BJ (cell line): ENCODE data around the gene GNPAT. TPM values are rescaled to one million over a fixed set of nuclear protein-coding genes. Genes with fewer than 3 reads are reported as not detected.

Source experiments
- CTCF ChIA-PET: fragments of 350-600 bp; formaldehyde crosslinking; extraction: SDS; loops from one replicate; lab custom pipeline; 2021; ENCODE audit warnings: antibody characterized with exemption, inconsistent platforms; lab: Yijun Ruan, JAX
- POLR2A ChIA-PET: fragments of 300-600 bp; sonication (Branson Sonifier 250); formaldehyde crosslinking; extraction: SDS; loops from one replicate; lab custom pipeline; 2021; ENCODE audit warnings: antibody characterized with exemption; lab: Charles Lee
- DNase-seq: peaks from one replicate; pipeline ENCODE4 v3.0.0-alpha.2; 2011; ENCODE audit warnings: low read depth
- H3K27me3 ChIP-seq: 2 replicates; pipeline ENCODE4 v1.6.0; 2011; ENCODE audit warnings: low read length; ENCODE audit not compliant: control insufficient read depth, insufficient read depth
- H3K36me3 ChIP-seq: 2 replicates; pipeline ENCODE4 v1.5.1; 2011; ENCODE audit warnings: low read length; ENCODE audit not compliant: control insufficient read depth, insufficient read depth
- H3K4me3 ChIP-seq: 2 replicates; pipeline ENCODE4 v1.5.1; 2011; ENCODE audit warnings: low read depth, mild to moderate bottlenecking, control low read depth, low read length
- CTCF ChIP-seq: IDR thresholded peaks from 2 replicates; pipeline ENCODE4 v1.5.1; 2011; ENCODE audit warnings: low read depth, mild to moderate bottlenecking, control low read depth, inconsistent platforms, low read length, moderate library complexity; ENCODE audit not compliant: insufficient read depth
- polyA plus RNA-seq: library from polyadenylated mRNA; depleted of rRNA; stranded (reverse); fragments of >200 nt; gene quantifications from 2 replicates; pipeline ENCODE4 v1.2.3, GENCODE V29; 2011

Gene GNPAT
- polyA plus RNA-seq, 1 experiment = 22.8 TPM

DNA sequence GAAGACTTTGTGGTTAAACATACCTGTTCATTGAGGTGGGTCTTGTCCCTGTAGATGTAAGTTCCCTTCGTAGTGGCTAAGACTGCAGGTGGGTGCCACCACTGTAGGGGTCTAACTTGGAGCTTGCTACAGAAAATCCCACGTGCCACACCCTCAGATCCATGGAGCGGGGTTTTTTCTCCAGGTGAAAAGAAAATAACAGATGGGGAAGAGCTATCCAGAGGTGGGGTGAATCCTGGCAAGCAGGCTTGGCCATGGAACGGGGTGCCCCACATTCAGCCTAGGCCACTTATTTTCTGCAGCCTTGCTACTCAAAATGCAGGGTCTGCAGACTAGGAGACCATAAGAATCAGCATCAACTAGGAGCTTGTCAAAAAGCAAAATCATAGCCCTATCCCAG lies 72.6 kb downstream of the GNPAT start:
- CTCF ChIA-PET = no interaction called here
- Histone ChIP-seq H3K4me3 (no peak overlapping the region), H3K27me3 (no peaks in the 10 kb centered on the region; the same call in 1 of the 2 replicates), H3K36me3 (no peaks in the 10 kb centered on the region)
- POLR2A ChIA-PET = no interaction called here
- no peak for TF ChIP-seq CTCF
- DNase-seq = no peak

DNA sequence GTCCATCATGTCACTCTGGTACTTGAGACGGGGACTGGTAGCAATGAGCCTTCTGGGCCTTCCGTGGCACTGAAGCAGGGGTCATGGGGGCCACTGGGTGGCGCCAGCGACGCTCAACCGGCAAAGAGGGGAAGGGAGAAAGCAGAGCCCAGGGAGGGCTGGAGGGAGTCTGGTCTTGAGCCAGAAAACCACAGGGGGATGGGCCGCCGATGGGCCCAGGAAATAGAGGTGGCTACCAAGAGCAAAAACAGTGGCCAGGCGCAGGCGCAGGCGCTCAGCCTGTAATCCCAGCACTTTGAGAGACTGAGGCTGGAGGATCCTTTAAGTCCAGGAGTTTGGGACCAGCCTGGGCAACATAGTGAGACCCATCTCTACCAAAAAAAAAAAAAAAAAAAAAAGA lies 74.9 kb downstream of the GNPAT start:
- CTCF ChIA-PET = interaction anchor here (0.6 to 2.5 kb wide), 9 partner anchors 11 to 291 kb away, joined by 3 to 11 read pairs (median 4); partner anchors contain the start of genes EXOC8 and SPRTN
- Histone ChIP-seq H3K4me3 (no peak overlapping the region), H3K36me3 (no peaks in the 10 kb centered on the region), H3K27me3 (no peaks in the 10 kb centered on the region; the same call in 1 of the 2 replicates)
- TF ChIP-seq CTCF = peak; percentile 67
- no peak for DNase-seq
- POLR2A ChIA-PET = no interaction called here

DNA sequence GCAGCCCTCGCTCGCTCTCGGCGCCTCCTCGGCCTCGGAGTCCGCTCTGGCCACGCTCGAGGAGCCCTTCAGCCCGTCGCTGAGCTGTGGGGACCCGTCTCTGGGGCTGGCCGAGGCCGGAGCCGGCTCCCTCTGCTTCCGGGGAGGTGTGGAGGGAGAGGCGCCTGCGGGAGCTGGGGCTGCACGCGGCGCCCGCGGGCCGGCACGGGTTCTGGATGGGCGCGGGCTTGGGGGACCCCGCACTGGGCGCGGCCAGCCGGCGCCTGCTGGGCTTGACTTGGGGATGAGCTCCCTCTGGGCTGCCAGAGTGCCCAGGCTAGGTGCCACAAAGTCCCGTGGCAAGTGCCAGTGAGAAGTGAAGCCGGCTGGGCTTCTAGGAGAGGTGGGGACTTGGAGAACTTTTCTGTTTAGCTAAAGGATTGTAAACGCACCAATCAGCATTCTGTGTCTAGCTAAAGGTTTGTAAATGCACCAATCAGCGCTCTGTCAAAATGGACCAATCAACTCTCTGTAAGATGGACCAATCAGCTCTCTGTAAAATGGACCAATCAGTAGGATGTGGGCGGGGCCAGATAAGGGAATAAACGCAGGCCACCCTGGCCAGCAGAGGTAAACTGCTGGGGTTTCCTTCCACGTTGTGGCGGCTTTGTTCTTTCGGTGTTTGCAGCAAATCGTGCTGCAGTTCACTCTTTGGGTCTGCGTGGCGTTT lies 76.4 kb downstream of the GNPAT start:
- Histone ChIP-seq H3K4me3 (no peak overlapping the region), H3K27me3 (no peaks in the 10 kb centered on the region; the same call in 1 of the 2 replicates), H3K36me3 (no peaks in the 10 kb centered on the region)
- TF ChIP-seq CTCF = no peak
- DNase-seq = no peak
- ChIA-PET CTCF (interaction anchor here (1.9 to 2.5 kb wide), 2 partner anchors 18 to 272 kb away, joined by 6 to 11 read pairs; no protein-coding TSS in a partner anchor), POLR2A (no interaction called here)

DNA sequence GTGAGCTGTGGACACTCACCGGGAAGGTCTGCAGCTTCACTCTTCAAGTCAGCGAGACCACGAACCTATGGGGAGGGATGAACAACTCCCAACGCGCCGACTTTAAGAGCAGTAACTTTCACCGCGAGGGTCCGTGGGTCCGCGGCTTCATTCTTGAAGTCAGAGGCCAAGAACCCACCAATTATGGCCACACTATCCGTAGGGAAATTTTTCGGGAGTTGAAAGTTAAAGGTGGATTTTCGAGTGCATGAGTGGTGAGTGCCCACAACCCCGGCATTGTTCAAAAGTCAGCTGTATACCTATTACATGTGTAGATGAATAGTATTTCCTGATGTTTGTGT lies 77.0 kb downstream of the GNPAT start:
- ChIA-PET POLR2A (no interaction called here), CTCF (interaction anchor here (0.6 to 1.9 kb wide), 2 partner anchors 90 to 272 kb away, joined by 3 to 6 read pairs; no protein-coding TSS in a partner anchor)
- Histone ChIP-seq H3K27me3 (no peaks in the 10 kb centered on the region; the same call in 1 of the 2 replicates), H3K4me3 (no peak overlapping the region), H3K36me3 (no peaks in the 10 kb centered on the region)
- no peak for DNase-seq
- no peak for TF ChIP-seq CTCF

- no peaks in the 10 kb centered on the region for H3K36me3 ChIP-seq
- ChIA-PET POLR2A (no interaction called here), CTCF (interaction anchor here (0.6 to 1.0 kb wide), 2 partner anchors 15 to 90 kb away, joined by 3 read pairs; no protein-coding TSS in a partner anchor)
- no peak for DNase-seq
- H3K27me3 ChIP-seq = no peaks in the 10 kb centered on the region; the same call in 1 of the 2 replicates
- no peak for TF ChIP-seq CTCF
- H3K4me3 ChIP-seq = no peak overlapping the region
Observed at GRCh38 chr1:231318568-231318967, 77.6 kb downstream of the GNPAT start.
